T-helper 1 cell treated with Interleukin-12 subunit alpha and Interleukin-12 subunit beta and Interleukin-4 antibody, amounts not matched to agents 30 ng/mL and 1 ng/mL, for 36 hours (primary cell): ENCODE measurements around the gene TMEM51. TPM values are rescaled to one million over a fixed set of nuclear protein-coding genes. Genes with fewer than 3 reads are reported as not detected.

ENCODE experiments used
- intact Hi-C: fragments of 100-400 bp; cut with micrococcal nuclease; formaldehyde crosslinking; loops from one replicate; pipeline ENCODE4 v1.15.1; 2024
- total RNA-seq: library from RNA; stranded (reverse); gene quantifications from 2 replicates; pipeline ENCODE4 v1.2.3, GENCODE V29; 2022

The TMEM51 gene
- total RNA-seq, 1 donor from 2014 or later, result 0.10 TPM

DNA sequence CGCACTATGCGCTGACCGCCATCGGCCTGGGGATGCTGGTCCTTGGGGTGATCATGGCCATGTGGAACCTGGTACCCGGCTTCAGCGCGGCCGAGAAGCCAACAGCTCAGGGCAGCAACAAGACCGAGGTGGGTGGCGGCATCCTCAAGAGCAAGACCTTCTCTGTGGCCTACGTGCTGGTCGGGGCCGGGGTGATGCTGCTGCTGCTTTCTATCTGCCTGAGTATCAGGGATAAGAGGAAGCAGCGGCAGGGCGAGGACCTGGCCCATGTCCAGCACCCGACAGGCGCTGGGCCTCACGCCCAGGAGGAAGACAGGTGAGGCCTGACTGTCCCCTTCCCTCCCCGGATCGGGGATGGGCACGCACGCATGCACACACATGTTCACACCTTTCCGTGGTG, 61.6 kb downstream of the TMEM51 start:
- intact Hi-C loops, result loop anchor here (5.0 kb wide), 1 partner anchor 37 kb away; no protein-coding TSS in a partner anchor

DNA sequence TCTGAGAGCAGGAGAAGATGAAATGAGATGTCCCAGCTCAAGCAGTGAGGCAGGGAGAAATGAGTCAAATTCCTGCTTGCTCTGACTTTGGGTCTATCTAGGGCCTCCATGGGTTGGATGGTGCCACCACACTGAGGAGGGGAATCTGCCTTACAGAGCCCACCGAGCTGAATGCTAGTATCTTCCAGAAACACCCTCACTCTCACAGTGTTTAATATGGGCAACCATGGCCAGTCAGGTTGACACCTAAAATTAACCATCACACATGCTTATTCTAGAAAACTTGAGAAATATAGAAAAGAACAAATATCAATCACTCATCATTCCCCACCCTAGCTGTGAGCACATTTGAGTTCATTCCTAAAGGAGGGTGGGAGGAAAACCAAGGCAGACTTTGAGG, 64.1 kb downstream of the TMEM51 start:
- intact Hi-C loops, result loop anchor here (5.0 kb wide), 1 partner anchor 35 kb away; no protein-coding TSS in a partner anchor

DNA sequence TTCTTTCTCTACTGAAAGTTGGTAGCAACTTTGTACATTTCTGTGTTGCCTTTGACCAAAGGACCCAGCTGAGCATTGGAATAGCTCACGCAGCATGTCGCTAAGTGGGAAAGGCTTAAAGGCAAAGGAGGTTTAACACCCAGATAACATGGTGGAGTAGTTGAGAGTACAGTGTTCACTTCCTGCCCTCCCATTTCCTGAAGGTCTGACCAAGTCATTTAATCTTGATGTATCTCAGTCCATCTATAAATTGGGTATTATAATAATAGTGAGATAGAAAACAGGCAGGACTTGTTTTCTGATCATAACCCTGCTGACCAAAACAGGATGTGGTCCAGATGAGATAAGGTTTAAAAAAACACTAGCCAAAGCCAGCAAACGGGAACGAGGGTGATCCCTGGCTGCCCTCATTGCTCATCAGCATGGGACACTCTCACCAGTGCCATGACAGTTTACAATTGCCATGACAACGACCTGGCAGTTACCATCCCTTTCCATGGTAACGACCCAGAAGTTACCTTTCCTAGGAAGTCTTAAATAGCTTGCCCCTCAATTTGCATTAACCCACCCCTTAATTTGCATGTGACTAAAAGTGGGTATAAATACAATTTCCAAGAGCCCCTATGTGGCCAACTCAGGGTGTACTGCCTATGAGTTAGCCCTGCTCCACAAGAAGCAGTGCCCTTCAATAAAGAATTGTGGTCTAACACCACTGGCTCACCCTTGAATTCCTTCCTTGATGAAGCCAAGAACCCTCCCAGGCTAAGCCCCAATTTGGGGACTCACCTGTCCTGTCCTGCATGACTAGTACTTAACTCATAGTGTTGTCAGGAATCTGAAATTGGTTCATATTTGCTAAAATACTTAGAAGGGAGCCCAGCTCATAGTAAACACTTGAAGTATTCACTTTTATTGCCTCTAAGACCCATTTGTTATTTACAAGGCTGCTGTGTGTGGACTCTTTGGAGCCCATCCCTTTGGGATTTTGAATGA, 65.0 kb downstream of the TMEM51 start:
- intact Hi-C loops, result loop anchor here (5.0 kb wide), 1 partner anchor 34 kb away; no protein-coding TSS in a partner anchor

DNA sequence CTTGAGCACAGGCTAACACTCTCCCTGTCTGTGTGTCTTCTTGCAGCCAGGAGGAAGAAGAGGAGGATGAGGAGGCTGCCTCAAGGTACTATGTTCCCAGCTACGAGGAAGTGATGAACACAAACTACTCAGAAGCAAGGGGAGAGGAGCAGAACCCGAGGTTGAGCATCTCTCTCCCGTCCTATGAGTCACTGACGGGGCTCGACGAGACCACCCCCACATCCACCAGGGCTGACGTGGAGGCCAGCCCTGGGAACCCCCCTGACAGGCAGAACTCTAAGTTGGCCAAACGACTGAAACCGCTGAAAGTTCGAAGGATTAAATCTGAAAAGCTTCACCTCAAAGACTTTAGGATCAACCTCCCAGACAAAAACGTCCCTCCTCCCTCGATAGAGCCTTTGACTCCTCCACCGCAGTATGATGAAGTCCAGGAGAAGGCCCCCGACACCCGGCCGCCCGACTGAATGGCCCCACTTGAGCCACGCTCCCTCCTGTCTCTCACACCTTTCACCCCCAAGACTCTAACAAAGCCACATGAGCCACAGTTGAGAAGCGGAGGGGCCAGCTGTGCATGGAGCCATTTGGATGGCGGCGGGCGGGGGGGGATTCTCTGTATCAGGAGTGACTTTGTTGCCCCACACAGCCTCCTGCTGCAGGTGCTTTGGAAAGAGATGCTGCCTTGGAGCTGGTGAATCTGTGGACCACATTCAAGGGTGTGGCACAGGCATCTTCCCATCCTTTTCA, 65.9 kb downstream of the TMEM51 start:
- intact Hi-C loops, result loop anchor here (5.0 kb wide), 1 partner anchor 33 kb away; no protein-coding TSS in a partner anchor

DNA sequence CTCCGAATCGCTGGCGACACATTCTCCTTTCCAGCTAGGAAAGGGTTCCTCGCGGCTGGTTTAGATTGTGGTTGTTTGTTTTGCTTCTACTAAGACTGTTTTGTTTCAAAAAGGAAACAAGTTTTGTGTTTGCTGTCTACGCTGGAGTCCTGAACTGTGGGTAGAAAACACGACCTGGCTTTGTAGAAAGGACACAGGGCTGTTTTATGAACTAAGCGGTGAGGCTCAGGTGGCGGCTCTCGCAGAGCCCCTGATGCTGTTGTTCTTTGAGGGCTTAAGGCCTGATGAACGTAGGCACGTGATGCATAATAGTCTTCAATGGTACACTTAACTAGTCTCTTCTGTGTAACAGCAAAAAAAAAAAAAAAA, 66.5 kb downstream of the TMEM51 start:
- intact Hi-C loops, result no loop called here

DNA sequence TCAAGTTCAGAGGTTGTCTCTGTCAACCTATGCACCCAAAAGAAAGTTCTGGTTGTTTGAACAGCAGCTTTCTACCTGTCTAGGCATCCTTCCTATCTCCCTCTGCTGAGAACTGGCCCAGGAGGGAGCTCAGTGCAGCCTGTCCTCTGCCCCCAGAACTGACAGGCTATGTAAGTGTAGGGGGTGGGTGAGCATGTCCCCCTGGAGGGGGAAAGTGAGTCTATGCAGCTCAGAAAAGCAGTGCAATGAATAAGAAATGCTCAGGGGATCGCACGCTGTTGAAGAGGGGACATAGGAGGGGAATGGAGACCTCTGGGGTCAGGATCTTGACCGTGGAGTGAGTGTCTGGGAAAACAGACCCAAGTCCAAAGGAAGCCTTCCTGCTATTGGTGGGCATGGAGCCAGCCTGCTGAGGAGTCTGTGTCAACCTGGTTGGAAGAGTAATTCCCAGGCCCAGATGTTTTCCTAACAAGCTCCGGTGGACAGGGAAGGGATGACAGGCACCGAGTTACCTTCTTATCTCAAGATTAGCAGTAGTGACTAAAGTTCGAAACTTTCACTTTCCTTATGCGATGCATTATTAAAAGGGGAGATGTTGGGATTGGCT, 67.4 kb downstream of the TMEM51 start:
- intact Hi-C loops, result no loop called here

DNA sequence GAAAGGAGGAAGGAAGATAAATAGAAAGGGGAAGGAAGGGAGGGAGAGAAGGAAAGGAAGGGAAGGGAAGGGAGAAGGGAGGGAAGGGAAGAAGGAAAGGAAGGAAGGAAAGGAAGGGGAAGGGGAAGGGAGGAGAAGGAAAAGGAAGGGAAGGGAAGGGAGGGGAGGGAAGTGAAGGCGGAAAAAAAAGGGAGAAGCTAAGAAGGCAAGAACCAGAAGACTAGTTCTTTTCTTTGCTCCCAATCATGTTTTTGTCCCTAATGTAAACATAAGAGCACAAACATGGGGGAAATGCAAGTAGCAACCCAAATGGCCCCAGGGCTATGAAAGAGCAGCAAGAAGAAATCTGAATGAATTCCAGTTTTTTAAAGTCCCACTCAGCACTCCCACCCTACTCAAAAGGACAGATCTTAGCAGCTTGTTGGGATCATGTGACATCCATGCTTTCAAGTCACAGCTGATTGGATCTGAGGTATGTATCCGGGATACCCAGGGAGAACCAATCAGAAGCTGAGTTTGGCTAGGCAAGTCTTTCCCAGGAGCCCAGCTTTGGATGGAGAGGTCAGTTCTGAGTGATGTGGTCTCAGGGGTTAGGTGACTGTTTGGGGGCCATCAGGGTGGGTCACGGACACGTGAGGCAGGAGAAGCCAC, 69.2 kb downstream of the TMEM51 start:
- intact Hi-C loops, result no loop called here

DNA sequence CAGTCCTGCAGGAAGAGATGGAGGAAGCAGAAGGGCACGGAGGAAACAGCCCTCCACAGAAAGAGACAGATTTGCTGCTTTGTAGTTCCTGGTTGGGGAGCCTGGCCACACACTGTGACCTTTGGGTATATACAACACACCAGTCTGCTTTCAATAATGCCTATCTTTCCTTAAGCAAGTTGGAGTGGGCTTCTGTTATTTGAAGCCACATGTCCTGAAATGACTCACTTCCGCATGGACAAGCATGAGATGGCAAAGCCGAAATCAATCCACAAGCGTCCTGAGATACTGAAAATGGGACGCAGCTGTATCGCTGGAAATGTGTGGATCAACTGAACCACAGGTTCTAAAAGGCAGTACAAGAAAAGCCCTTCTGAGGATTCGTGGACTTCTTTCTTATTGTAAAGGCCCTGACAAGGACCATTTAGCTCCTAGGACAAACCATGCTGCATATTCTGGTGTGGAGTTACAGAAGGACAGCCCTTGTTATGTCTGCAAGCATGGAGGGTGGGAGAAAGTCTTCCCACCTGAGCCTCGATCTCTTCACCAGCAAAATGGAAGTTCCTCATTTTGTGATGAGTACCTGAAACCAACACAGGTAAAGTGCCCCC, 70.8 kb downstream of the TMEM51 start:
- intact Hi-C loops, result no loop called here

DNA sequence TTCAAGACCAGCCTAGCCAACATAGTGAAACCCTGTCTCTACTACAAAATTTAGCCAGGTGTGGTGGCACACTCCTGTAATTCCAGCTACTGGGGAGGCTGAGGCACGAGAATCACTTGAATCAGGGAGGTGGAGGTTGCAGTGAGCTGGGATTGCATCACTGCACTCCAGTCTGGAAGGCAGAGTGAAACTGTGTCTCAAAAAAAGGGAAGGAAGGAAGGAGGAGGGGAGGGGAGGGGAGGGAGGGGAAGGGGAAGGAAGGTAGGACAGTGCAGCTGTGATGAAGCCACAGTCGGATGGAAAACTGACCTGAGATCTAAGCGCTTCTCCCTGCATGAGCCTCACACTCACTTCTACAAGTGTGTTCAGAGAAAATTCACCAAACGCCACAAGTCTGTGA, 71.4 kb downstream of the TMEM51 start:
- intact Hi-C loops, result no loop called here

DNA sequence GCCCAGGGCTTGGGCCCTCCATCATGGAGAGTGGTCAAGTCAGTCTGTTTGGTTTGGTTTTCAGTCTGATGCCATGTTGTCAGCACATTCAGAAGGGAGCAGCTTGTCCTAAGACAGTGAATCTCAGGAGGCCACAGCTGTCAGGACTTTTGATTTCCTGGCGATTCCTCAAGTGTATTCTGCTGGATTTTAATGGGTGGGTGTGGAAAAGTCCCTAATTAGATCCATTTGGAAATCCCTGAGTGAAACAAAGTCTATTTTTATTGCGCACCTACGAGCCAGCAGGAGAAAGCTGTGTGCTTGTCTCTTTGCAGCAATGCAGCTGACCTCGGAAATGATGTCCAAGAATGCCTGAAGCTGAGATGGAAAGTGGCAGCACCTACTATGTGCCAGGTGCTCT, 71.9 kb downstream of the TMEM51 start:
- intact Hi-C loops, result no loop called here

DNA sequence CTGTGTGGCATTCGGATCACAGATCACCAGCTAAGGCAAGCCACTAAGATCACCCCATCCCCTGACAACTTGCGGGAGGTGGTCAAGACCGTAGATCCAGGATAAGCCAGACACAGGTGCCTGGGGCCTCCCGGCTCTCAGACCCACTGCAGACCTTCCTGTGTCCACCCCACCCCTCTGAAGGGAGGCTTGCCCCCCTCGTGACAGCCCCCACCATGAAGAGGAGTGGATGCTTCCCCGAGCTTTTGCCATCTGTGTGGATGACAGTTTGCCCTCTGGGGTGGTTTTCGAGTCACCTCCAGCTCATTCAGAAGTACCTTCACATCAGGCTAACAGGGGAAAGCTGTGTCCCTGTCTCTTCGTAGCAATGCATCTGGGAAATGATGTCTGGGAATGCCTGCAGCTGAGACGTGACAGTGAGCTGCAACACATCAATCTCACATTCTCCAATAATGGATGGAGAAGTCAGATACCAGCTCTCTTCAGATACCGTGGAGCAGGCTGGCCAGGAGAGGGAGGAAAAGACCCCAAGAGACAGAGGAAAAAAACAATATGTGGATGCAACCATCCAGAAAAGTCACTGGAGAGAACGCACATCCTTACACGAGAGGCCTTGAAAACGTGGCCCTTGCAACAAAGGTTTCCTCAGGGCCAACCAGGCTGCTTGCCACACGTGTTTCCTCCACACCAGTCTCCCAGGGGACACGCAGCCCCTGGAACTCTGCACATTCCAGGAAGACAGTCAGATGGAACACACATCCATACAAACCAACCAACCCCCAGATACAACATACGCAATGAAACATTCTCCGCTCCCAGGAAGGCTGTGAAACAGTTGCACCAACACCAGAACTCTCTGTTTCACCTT, 73.1 kb downstream of the TMEM51 start:
- intact Hi-C loops, result no loop called here

DNA sequence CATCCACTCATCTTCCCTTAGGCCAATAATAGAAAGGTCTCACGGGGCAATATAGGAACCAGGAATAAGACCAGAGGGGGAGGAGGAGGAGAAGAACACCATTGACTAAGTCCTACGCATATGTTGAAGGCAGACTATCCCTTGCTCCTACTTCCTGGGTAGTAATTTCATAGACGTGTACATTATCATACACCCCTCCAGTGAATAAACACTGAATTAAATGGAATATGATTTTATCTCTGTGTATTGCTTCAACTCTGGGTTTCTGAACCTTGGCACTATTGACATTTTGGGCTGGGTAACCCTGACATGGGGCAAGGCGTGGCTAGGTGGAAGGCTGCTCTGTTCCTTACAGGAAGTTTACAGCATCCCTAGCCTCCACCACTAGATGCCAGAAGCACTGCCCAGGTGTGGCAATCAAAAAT, 76.2 kb downstream of the TMEM51 start:
- intact Hi-C loops, result no loop called here

DNA sequence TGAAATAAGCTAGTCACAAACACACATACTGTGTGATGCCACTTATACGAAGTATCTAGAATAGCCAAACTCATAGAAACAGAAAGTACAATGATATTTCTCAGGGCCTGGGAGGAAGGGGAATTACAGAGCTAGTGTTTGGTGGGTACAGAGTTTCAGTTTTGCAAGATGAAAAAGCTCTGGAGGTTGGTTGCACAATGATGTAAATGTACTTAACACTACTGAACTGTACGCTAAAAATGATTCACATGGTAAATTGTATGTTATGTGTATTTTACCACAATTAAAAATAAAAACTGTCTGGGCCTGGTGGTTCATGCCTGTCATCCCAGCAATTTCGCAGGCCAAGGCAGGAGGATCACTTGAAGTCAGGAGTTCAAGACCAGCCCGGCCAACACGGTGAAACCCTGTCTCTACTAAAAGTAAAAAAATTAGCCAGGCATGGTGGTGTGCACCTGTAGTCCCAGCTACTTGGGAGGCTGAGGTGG, 78.2 kb downstream of the TMEM51 start:
- intact Hi-C loops, result loop anchor here (1.0 kb wide), 1 partner anchor 18 kb away; no protein-coding TSS in a partner anchor

DNA sequence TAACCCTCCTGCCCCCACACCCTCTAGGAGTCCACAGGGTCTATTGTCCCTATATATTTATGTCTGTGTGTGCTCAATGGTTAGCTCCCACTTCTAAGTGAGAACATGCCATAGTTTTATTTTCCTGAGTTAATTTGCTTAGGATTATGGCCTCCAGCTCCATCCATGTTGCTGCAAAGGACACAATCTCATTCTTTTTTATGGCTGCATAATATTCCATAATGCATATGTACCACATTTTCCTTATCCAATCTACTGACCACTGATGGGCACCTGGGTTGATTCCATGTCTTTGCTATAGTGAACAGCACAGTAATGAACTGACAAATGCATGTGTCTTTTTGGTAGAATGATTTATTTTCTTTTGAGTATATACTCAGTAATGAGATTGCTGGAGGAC, 80.1 kb downstream of the TMEM51 start:
- intact Hi-C loops, result no loop called here

DNA sequence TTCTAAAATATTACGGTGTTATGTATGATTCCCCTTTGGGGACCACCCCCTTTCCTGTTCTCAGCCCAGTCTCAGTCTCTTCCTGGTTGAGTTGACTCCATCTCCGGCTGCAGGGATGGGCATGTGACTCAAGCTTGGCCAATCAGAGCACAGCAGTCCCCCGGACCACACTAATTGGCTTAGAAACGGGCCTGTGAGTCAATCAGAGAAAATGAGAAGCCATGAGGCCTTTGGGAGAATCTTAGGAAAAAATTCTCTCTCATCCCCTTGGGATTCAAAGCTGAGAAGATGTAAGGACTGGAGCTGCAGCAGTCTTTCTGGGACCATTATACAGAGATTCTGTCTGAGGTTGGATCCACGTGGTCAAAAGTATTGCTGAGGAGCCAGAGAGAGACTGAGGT, 82.8 kb downstream of the TMEM51 start:
- intact Hi-C loops, result no loop called here

DNA sequence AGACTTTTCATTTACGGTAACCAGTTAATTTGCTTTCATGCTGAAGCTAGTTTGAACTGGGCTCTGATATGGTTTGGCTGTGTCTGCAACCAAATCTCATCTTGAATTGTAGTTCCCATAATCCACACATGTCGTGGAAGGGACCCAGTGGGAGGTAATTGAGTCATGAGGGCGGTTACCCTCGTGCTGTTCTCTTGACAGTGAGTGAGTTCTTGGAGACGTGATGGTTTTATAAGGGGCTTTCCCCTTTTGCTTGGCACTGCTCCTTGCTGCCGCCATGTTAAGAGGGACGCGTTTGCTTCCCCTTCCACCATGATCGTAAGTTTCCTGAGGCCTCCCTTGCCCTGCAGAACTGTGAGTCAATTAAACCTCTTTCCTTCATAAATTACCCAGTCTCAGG, 83.2 kb downstream of the TMEM51 start:
- intact Hi-C loops, result no loop called here

DNA sequence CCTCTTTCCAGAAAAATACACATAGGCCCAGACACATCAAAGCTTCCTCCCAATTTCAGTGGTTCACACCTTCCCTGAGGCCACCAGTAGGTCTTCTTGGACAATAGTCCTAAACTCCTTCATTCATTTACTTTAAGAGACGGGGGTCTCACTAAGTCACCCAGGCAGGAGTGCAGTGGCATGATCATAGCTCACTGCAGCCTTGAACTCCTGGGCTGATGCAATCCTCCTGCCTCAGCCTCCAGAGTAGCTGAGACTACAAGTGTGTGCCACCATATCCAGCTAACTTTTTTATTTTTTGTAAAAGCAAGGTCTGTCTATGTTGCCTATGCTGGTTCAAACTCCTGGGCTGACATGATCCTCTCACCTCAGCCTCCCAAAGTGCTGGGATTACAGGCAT, 85.2 kb downstream of the TMEM51 start:
- intact Hi-C loops, result no loop called here

DNA sequence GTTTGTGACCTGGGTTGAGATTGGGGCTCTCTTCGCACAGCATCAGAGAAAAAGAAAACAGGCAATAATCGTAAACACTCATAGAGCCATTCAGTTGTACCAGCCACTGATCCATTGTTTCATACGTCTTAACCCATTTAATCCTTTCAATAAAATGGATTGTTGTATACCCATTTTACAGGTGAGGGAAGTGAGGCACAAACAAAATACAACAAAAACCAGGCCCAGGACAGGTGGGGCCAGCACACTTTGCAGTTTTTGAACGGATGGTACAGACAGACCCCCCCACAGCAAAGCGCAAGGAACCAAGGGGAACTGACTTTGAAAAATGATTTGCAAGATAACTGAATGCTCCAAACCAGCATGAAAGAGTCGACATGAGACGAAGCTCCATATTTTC, 89.2 kb downstream of the TMEM51 start:
- intact Hi-C loops, result no loop called here

DNA sequence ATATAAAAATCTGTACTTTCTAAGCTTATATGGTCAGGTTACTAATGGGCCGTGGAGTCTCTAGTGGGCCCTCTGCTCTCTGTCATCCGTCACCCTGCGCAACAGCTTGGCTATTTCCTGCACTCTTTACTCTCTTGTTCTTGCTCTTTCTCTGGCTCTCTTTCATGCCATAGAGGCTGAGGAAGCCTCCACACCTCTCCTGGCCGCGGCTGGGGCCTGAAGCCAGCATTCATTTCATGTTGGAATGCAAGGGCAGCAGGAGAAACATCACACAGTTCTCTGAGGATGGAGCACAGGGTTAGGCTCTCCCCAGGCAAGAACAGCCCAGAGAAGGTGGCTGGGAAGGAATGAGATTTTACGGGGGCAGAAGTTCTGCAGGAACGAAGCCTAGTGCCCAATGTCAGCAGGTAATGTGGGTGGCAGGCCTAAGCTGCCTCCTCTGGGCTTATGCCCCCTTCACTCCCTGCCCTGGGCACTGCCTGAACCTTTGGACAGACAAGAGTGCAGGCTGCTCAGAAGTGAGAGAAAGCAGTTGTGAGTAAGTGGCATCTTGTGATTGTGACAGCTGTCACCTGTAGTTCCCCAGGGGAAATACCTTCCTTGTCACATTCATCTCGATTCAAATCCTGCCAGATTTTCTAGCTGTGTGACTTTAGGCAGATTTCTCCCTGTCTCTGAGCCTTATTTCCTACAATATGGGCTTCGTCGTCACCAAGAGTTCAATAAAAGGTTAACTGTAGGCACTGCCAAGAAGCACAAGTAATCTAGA, 89.9 kb downstream of the TMEM51 start:
- intact Hi-C loops, result no loop called here
